ENCODE measurements around the gene SPATA2. TPM values are rescaled to one million over a fixed set of nuclear protein-coding genes. Genes with fewer than 3 reads are reported as not detected.

SPATA2 gene
- total and polyA plus RNA-seq, 4 donors, result 4.2 to 8.0 (median 4.9) TPM

GRCh38 chr20:49892817-49893216, 22.5 kb downstream of the SPATA2 start:
- H3K9ac ChIP-seq (ENCODE audit: insufficient read depth in 1 of 2, low read length in 2 of 2), result no peak overlapping the region
- ATAC-seq (ENCODE audit: insufficient read depth, low FRiP score), result no peak

GRCh38 chr20:49892260-49892659, 23.1 kb downstream of the SPATA2 start:
- DNase-seq (no peak), ATAC-seq (ENCODE audit: insufficient read depth, low FRiP score) (no peak)
- Histone ChIP-seq H3K27ac (ENCODE audit: low read depth in 1 of 2, low read length in 1 of 2) (no peak overlapping the region), H3K9me3 (ENCODE audit: control insufficient read depth in 4 of 4, insufficient read depth in 3 of 4, low read length in 3 of 4) (no peaks in the 10 kb centered on the region), H3K27me3 (ENCODE audit: control insufficient read depth in 3 of 3, insufficient read depth in 3 of 3, low read length in 2 of 3) (no peaks in the 10 kb centered on the region), H3K4me1 (ENCODE audit: control insufficient read depth in 5 of 5, insufficient read depth in 5 of 5, low read length in 5 of 5) (peaks cover 10 to 67% (median 36%) of the 10 kb centered on the region in 5 donors), H3K36me3 (ENCODE audit: control insufficient read depth in 4 of 4, insufficient read depth in 4 of 4, low read length in 4 of 4) (peaks cover 0 to 6% (median 3%) of the 10 kb centered on the region in 4 donors), H3K4me3 (no peak overlapping the region), H3K9ac (ENCODE audit: insufficient read depth in 1 of 2, low read length in 2 of 2) (no peak overlapping the region)
- no peak for TF ChIP-seq CTCF (IDR thresholded peaks at IDR 0.05; ENCODE audit: control extremely low read depth, extremely low read depth)
- 37 to 66% methylated on average over 9 of the region's 9 CpGs for WGBS, 2 donors

More at GRCh38 chr20:49892817-49893216, 22.5 kb downstream of the SPATA2 start:
- no peak overlapping the region for H3K4me3 ChIP-seq
- DNase-seq, result peak in 1 of 3 donors; percentile 44
- no peak for TF ChIP-seq CTCF (IDR thresholded peaks at IDR 0.05; ENCODE audit: control extremely low read depth, extremely low read depth)
- no peak overlapping the region for H3K27ac ChIP-seq (ENCODE audit: low read depth in 1 of 2, low read length in 1 of 2)
- 59 to 75% methylated on average over 11 of the region's 11 CpGs for WGBS, 2 donors
- H3K9me3 ChIP-seq (ENCODE audit: control insufficient read depth in 4 of 4, insufficient read depth in 3 of 4, low read length in 3 of 4), result no peaks in the 10 kb centered on the region
- peaks cover 10 to 62% (median 35%) of the 10 kb centered on the region in 5 donors for H3K4me1 ChIP-seq (ENCODE audit: control insufficient read depth in 5 of 5, insufficient read depth in 5 of 5, low read length in 5 of 5)
- no peaks in the 10 kb centered on the region for H3K27me3 ChIP-seq (ENCODE audit: control insufficient read depth in 3 of 3, insufficient read depth in 3 of 3, low read length in 2 of 3)
- H3K36me3 ChIP-seq (ENCODE audit: control insufficient read depth in 4 of 4, insufficient read depth in 4 of 4, low read length in 4 of 4), result peaks cover 0 to 6% (median 2%) of the 10 kb centered on the region in 4 donors

- ATAC-seq (ENCODE audit: insufficient read depth, low FRiP score) (no peak), DNase-seq (no peak)
- H3K4me3 ChIP-seq, result no peak overlapping the region
- TF ChIP-seq CTCF (IDR thresholded peaks at IDR 0.05; ENCODE audit: control extremely low read depth, extremely low read depth), result no peak
- WGBS, 2 donors, result 90 to 91% methylated on average over 13 of the region's 13 CpGs
- no peaks in the 10 kb centered on the region for H3K9me3 ChIP-seq (ENCODE audit: control insufficient read depth in 4 of 4, insufficient read depth in 3 of 4, low read length in 3 of 4)
- peaks cover 0 to 9% (median 3%) of the 10 kb centered on the region in 4 donors for H3K36me3 ChIP-seq (ENCODE audit: control insufficient read depth in 4 of 4, insufficient read depth in 4 of 4, low read length in 4 of 4)
- peaks cover 10 to 69% (median 36%) of the 10 kb centered on the region in 5 donors for H3K4me1 ChIP-seq (ENCODE audit: control insufficient read depth in 5 of 5, insufficient read depth in 5 of 5, low read length in 5 of 5)
- H3K9ac ChIP-seq (ENCODE audit: insufficient read depth in 1 of 2, low read length in 2 of 2), result no peak overlapping the region
- no peaks in the 10 kb centered on the region for H3K27me3 ChIP-seq (ENCODE audit: control insufficient read depth in 3 of 3, insufficient read depth in 3 of 3, low read length in 2 of 3)
- no peak overlapping the region for H3K27ac ChIP-seq (ENCODE audit: low read depth in 1 of 2, low read length in 1 of 2)
These were observed 23.7 kb downstream of the SPATA2 start for GRCh38 chr20:49891476-49892110.

Data from lung (tissue), 12 donors.